GM12878 (cell line): ENCODE measurements around the gene MGRN1. TPM values are rescaled to one million over a fixed set of nuclear protein-coding genes. Genes with fewer than 3 reads are reported as not detected.

Source experiments
- ATAC-seq: fragments of 200-7000 bp; cut with Tn5 transposase; 3 replicates; pipeline ENCODE4 v1.9.1; 2020; ENCODE audit warnings: mild to moderate bottlenecking, moderate library complexity
- BruUV-seq: library from RNA; stranded (reverse); fragments of 400-500 nt; replicated peaks from 2 replicates; lab custom pipeline; 2021; lab: Mats Ljungman, UMichigan
- CTCF ChIA-PET: fragments of 300-600 bp; sonication (Branson Sonifier 250); formaldehyde crosslinking; extraction: SDS; loops from one replicate; lab custom pipeline; 2021; ENCODE audit warnings: inconsistent platforms; lab: Yijun Ruan, JAX
- POLR2A ChIA-PET: fragments of 350-600 bp; formaldehyde crosslinking; extraction: SDS; loops from one replicate; lab custom pipeline; 2021; ENCODE audit warnings: inconsistent platforms; lab: Charles Lee
- RAD21 ChIA-PET: fragments of 300-600 bp; sonication (Branson Sonifier 250); formaldehyde crosslinking; loops from one replicate; lab custom pipeline; 2023; ENCODE audit warnings: antibody characterized with exemption; ENCODE audit not compliant: unreplicated experiment; lab: Charles Lee
- SMC1A ChIA-PET: fragments of 300-600 bp; sonication (Branson Sonifier 250); formaldehyde crosslinking; loops from one replicate; lab custom pipeline; 2023; ENCODE audit not compliant: unreplicated experiment, uncharacterized antibody; lab: Charles Lee
- DNase-seq: peaks from one replicate; pipeline ENCODE4 v3.0.0-alpha.2; 2011; ENCODE audit warnings: low read depth, low spot score
- FAIRE-seq: peaks from 3 replicates; lab custom pipeline; 2011; peaks lifted over from hg19 to GRCh38; lab: Jason Lieb, UNC
- H2AFZ ChIP-seq: 2 replicates; pipeline ENCODE4 v1.6.0; 2011; ENCODE audit warnings: low read depth, low read length, control low read depth; ENCODE audit not compliant: control insufficient read depth
- H3K27ac ChIP-seq: 2 replicates; pipeline ENCODE4 v1.5.1; 2011; ENCODE audit warnings: control low read depth; ENCODE audit not compliant: control insufficient read depth, insufficient read depth
- H3K27me3 ChIP-seq, 2 experiments: replicated peaks in 1 of 2; 2 replicates each; pipeline versions ENCODE4 v1.6.0 to v1.6.1; 2011; ENCODE audit warnings: low read length in 1 of 2; ENCODE audit not compliant: control insufficient read depth in 2 of 2, insufficient read depth in 2 of 2
- H3K36me3 ChIP-seq, 2 experiments: 2 replicates each; pipeline ENCODE4 v1.5.1; 2011; ENCODE audit warnings: low read length in 1 of 2; ENCODE audit not compliant: control insufficient read depth in 2 of 2, insufficient read depth in 2 of 2
- H3K4me1 ChIP-seq: 2 replicates; pipeline ENCODE4 v1.6.1; 2011; ENCODE audit warnings: mild to moderate bottlenecking, low read length, moderate library complexity, mixed read lengths; ENCODE audit not compliant: control insufficient read depth, insufficient read depth
- H3K4me2 ChIP-seq: 2 replicates; pipeline ENCODE4 v1.6.0; 2011; ENCODE audit warnings: control low read depth; ENCODE audit not compliant: control insufficient read depth, insufficient read depth
- H3K4me3 ChIP-seq: fragments of 200-600 bp; sonication (generic); 2 replicates; pipeline ENCODE4 v1.5.1; 2016
- H3K79me2 ChIP-seq: 2 replicates; pipeline ENCODE4 v1.6.0; 2011; ENCODE audit warnings: low read length; ENCODE audit not compliant: control insufficient read depth, insufficient read depth
- H3K9ac ChIP-seq: 2 replicates; pipeline ENCODE4 v1.8.0; 2011; ENCODE audit warnings: low read length, control low read depth, mixed read lengths; ENCODE audit not compliant: control insufficient read depth, insufficient read depth
- H3K9me3 ChIP-seq: replicated peaks from 3 replicates; pipeline ENCODE4 v1.5.1; 2011; ENCODE audit warnings: mild to moderate bottlenecking, low read length; ENCODE audit not compliant: control insufficient read depth, insufficient read depth
- H4K20me1 ChIP-seq: 2 replicates; pipeline ENCODE4 v1.6.0; 2011; ENCODE audit not compliant: control insufficient read depth, insufficient read depth
- ATF3 ChIP-seq: IDR thresholded peaks from 2 replicates; pipeline ENCODE4 v1.6.1; 2011; ENCODE audit warnings: low read depth, mild to moderate bottlenecking, low read length, moderate library complexity, borderline replicate concordance; ENCODE audit errors: extremely low read depth
- E2F4 ChIP-seq: IDR thresholded peaks from 2 replicates; pipeline ENCODE4 v1.6.1; 2012; ENCODE audit warnings: low read depth, low read length, improper control_type of control experiment
- IRF4 ChIP-seq: IDR thresholded peaks from 2 replicates; pipeline ENCODE4 v1.6.1; 2011; ENCODE audit warnings: low read depth, low read length
- KAT2A ChIP-seq: conservative IDR thresholded peaks from 2 replicates; pipeline ENCODE4 v1.6.1; 2011; ENCODE audit warnings: low read depth, low read length; ENCODE audit not compliant: control insufficient read depth
- NR2C1 ChIP-seq: fragments of 450-650 bp; IDR thresholded peaks from 2 replicates; pipeline ENCODE4 v1.6.1; 2017; ENCODE audit warnings: antibody characterized with exemption, mild to moderate bottlenecking, moderate library complexity
- POLR2AphosphoS2 ChIP-seq: IDR thresholded peaks from 2 replicates; pipeline ENCODE4 v1.6.1; 2011; ENCODE audit warnings: low read depth, mild to moderate bottlenecking, low read length, improper control_type of control experiment, moderate library complexity
- SUPT20H ChIP-seq: IDR thresholded peaks from 2 replicates; pipeline ENCODE4 v1.6.1; 2011; ENCODE audit warnings: low read depth, mild to moderate bottlenecking, low read length, moderate library complexity, borderline replicate concordance; ENCODE audit not compliant: control insufficient read depth
- TBL1XR1 ChIP-seq: IDR thresholded peaks from 2 replicates; pipeline ENCODE4 v1.6.1; 2012; ENCODE audit warnings: low read depth, low read length, improper control_type of control experiment
- YBX1 ChIP-seq: fragments of 450-650 bp; IDR thresholded peaks from 2 replicates; pipeline ENCODE4 v1.6.1; 2016; ENCODE audit warnings: antibody characterized with exemption
- ZBTB11 ChIP-seq: fragments of 450-650 bp; formaldehyde crosslinking; IDR thresholded peaks from 2 replicates; pipeline ENCODE4 v1.5.0; 2022; ENCODE audit warnings: mild to moderate bottlenecking, missing genetic modification characterization
- ZBTB33 ChIP-seq: fragments of 450-650 bp; IDR thresholded peaks from 2 replicates; pipeline ENCODE4 v1.6.1; 2017; ENCODE audit warnings: mild to moderate bottlenecking
- ZNF384 ChIP-seq: IDR thresholded peaks from 2 replicates; pipeline ENCODE4 v1.6.1; 2012; ENCODE audit warnings: low read depth, mild to moderate bottlenecking, low read length, improper control_type of control experiment, borderline replicate concordance
- ZZZ3 ChIP-seq: IDR thresholded peaks from 2 replicates; pipeline ENCODE4 v1.6.1; 2011; ENCODE audit warnings: low read depth; ENCODE audit not compliant: control insufficient read depth, insufficient read length
- WGBS: methylation state at CpG from one replicate; pipeline ENCODE4 v1.1.6; 2016; ENCODE audit warnings: low lambda C conversion rate; ENCODE audit not compliant: insufficient replicate concordance, insufficient coverage; ENCODE audit errors: missing lambda C conversion rate; 5-methylcytosine and 5-hydroxymethylcytosine counted together
- in situ Hi-C: fragments of 300-500 bp; cut with MboI; formaldehyde crosslinking; loops from 9 replicates; pipeline ENCODE4 v1.14.3; 2018; ENCODE audit warnings: mixed read lengths
- intact Hi-C: fragments of 100-400 bp; cut with micrococcal nuclease; formaldehyde crosslinking; loops from one replicate; pipeline ENCODE4 v1.14.2; 2022; ENCODE audit not compliant: unreplicated experiment
- polyA plus RNA-seq, 11 experiments: library from polyadenylated mRNA; depleted of rRNA in 4 of 11; unstranded in 6 of 11; stranded (reverse) in 5 of 11; fragments of >200 nt; fragmentation: Nextera tagmentation in 4 of 11; fragmentation: Illumina TruSeq in 1 of 11; extraction: Ambion mirVana in 4 of 11; extraction: Trizol in 1 of 11; gene quantifications; 1 replicate in 1 of 11; 2 replicates in 10 of 11; pipeline versions ENCODE4 v1.2.1 to v1.2.3, GENCODE V29; 2011 to 2016; ENCODE audit warnings: inconsistent platforms in 2 of 11, missing spikeins in 2 of 11, low read depth in 1 of 11
- total RNA-seq, 4 experiments: library from RNA; depleted of rRNA in 3 of 4; stranded (reverse); fragments of >200 nt in 3 of 4; fragmentation: Illumina TruSeq in 1 of 4; extraction: Trizol in 1 of 4; gene quantifications; 2 replicates each; pipeline versions ENCODE4 v1.2.1 to v1.2.3, GENCODE V29; 2013 to 2021

The MGRN1 gene
- total and polyA plus RNA-seq, 10 of the 15 experiments (the other 5 are each of a cell fraction or from before 2014, with no cell fraction given): 0.35 to 86.7 (median 14.6) TPM

GRCh38 chr16:4633910-4634635, 9.4 kb downstream of the MGRN1 start:
- ATAC-seq (no peak), DNase-seq (no peak), FAIRE-seq (no peak)
- CTCF ChIA-PET: interaction anchor here (1.1 to 1.8 kb wide), 3 partner anchors 10 to 100 kb away, joined by 3 to 8 read pairs (median 3); partner anchors contain the start of genes ANKS3, DNAAF8 and MGRN1
- Histone ChIP-seq H3K9ac (no peak overlapping the region), H3K36me3 (peaks cover 6 to 10% of the 10 kb centered on the region in 2 experiments), H3K27ac (no peak overlapping the region), H3K4me1 (no peaks in the 10 kb centered on the region), H3K4me2 (no peak overlapping the region), H4K20me1 (no peaks in the 10 kb centered on the region; the same call in 1 of the 2 replicates), H3K27me3 (no peaks in the 10 kb centered on the region), H2AFZ (no peak overlapping the region), H3K9me3 (peaks cover 2% of the 10 kb centered on the region; the same call in 1 of the 3 replicates), H3K79me2 (peaks cover 28% of the 10 kb centered on the region), H3K4me3 (no peak overlapping the region)
- TF ChIP-seq E2F4 (no peak), KAT2A (no peak), NR2C1 (no peak), TBL1XR1 (no peak), ZZZ3 (no peak), POLR2AphosphoS2 (no peak), IRF4 (no peak), ZNF384 (no peak), SUPT20H (no peak), YBX1 (no peak), ATF3 (no peak), ZBTB33 (no peak), ZBTB11 (no peak)
- in situ Hi-C loops: no loop called here
- SMC1A ChIA-PET: no interaction called here
- BruUV-seq: no TSS peak
- intact Hi-C loops: no loop called here
- RAD21 ChIA-PET: no interaction called here
- WGBS: 97% methylated on average over 20 of the region's 20 CpGs
- POLR2A ChIA-PET: no interaction called here
